K562 (cell line): ENCODE results near the gene TNFAIP3. TPM values are rescaled to one million over a fixed set of nuclear protein-coding genes. Genes with fewer than 3 reads are reported as not detected.

Experiments used
- ATAC-seq: fragments of 200-7000 bp; cut with Tn5 transposase; 3 replicates; pipeline ENCODE4 v1.9.1; 2020; ENCODE audit warnings: moderate library complexity
- BruUV-seq: library from RNA; stranded (reverse); fragments of 400-500 nt; replicated peaks from 2 replicates; lab custom pipeline; 2021; lab: Mats Ljungman, UMichigan
- CTCF ChIA-PET: fragments of 300-600 bp; formaldehyde crosslinking; extraction: SDS; loops from one replicate; lab custom pipeline; 2021; ENCODE audit warnings: low intra/inter-chr PET ratio; lab: Yijun Ruan, JAX
- POLR2A ChIA-PET: fragments of 300-600, 350-650 bp; sonication (Branson Sonifier 250); formaldehyde crosslinking; extraction: SDS; loops from one replicate; lab custom pipeline; 2021; ENCODE audit warnings: antibody characterized with exemption, inconsistent platforms; lab: Yijun Ruan, JAX
- DNase-seq, 4 experiments: peaks; one replicate each; pipeline versions ENCODE4 v3.0.0 to v3.0.0-alpha.2; 2011 to 2018; ENCODE audit warnings: low spot score in 3 of 4, mixed read lengths in 3 of 4; ENCODE audit errors: extremely low read depth in 1 of 4
- FAIRE-seq: peaks from 2 replicates; lab custom pipeline; 2011; peaks lifted over from hg19 to GRCh38; lab: Jason Lieb, UNC
- H2AFZ ChIP-seq: 2 replicates; pipeline ENCODE4 v1.6.0; 2011; ENCODE audit warnings: low read depth, low read length, control low read depth, inconsistent platforms
- H3K27ac ChIP-seq: fragments of 200-600 bp; 3 replicates; pipeline ENCODE4 v1.8.0; 2011; ENCODE audit warnings: low read depth, mild to moderate bottlenecking, control low read depth, inconsistent platforms, low read length, moderate library complexity, mixed read lengths; ENCODE audit errors: extremely low read depth
- H3K27me3 ChIP-seq, 2 experiments: fragments of 300-600 bp in 1 of 2; 2 replicates in 1 of 2; 3 replicates in 1 of 2; pipeline versions ENCODE4 v1.6.0 to v1.8.0; 2011; ENCODE audit warnings: inconsistent platforms in 2 of 2, low read length in 2 of 2, mild to moderate bottlenecking in 1 of 2, mixed read lengths in 1 of 2, moderate library complexity in 1 of 2; ENCODE audit not compliant: control insufficient read depth in 2 of 2, insufficient read depth in 2 of 2
- H3K36me3 ChIP-seq: fragments of 300-600 bp; 3 replicates; pipeline ENCODE4 v1.8.0; 2011; ENCODE audit warnings: mild to moderate bottlenecking, low read length, inconsistent platforms; ENCODE audit not compliant: control insufficient read depth, insufficient read depth
- H3K4me1 ChIP-seq, 2 experiments: fragments of 200-600 bp in 1 of 2; replicated peaks in 1 of 2; 2 replicates in 1 of 2; 3 replicates in 1 of 2; pipeline versions ENCODE4 v1.5.1 to v1.8.0; 2011; ENCODE audit warnings: inconsistent platforms in 2 of 2, low read length in 2 of 2, mild to moderate bottlenecking in 1 of 2, mixed read lengths in 1 of 2, moderate library complexity in 1 of 2; ENCODE audit not compliant: control insufficient read depth in 2 of 2, insufficient read depth in 2 of 2
- H3K4me2 ChIP-seq: 2 replicates; pipeline ENCODE4 v1.6.1; 2011; ENCODE audit warnings: low read length, control low read depth, inconsistent platforms, mixed read lengths; ENCODE audit not compliant: insufficient read depth
- H3K4me3 ChIP-seq: fragments of 200-600 bp; sonication (generic), shearing (Covaris generic); 2 replicates; pipeline ENCODE4 v1.5.1; 2016; ENCODE audit warnings: control low read depth, inconsistent platforms
- H3K79me2 ChIP-seq: fragments of 200-600 bp; 3 replicates; pipeline ENCODE4 v1.8.0; 2011; ENCODE audit warnings: low read length, inconsistent platforms; ENCODE audit not compliant: control insufficient read depth, insufficient read depth
- H3K9ac ChIP-seq, 2 experiments: 2 replicates each; pipeline versions ENCODE4 v1.6.0 to v1.6.1; 2011; ENCODE audit warnings: low read depth in 2 of 2, low read length in 2 of 2, control low read depth in 1 of 2, inconsistent platforms in 1 of 2, mild to moderate bottlenecking in 1 of 2, mixed read lengths in 1 of 2; ENCODE audit not compliant: insufficient read depth in 1 of 2
- H3K9me1 ChIP-seq: one replicate; pipeline ENCODE4 v1.6.0; 2011; ENCODE audit warnings: inconsistent platforms, mild to moderate bottlenecking, low read length, moderate library complexity; ENCODE audit not compliant: control insufficient read depth, insufficient read depth
- H3K9me3 ChIP-seq: replicated peaks from 2 replicates; pipeline ENCODE4 v1.5.1; 2011; ENCODE audit warnings: low read depth, low read length, inconsistent platforms; ENCODE audit not compliant: control insufficient read depth, insufficient read depth
- H4K20me1 ChIP-seq: replicated peaks from 2 replicates; pipeline ENCODE4 v1.6.1; 2011; ENCODE audit warnings: low read length, inconsistent platforms, mixed read lengths; ENCODE audit not compliant: control insufficient read depth, insufficient read depth
- EWSR1 ChIP-seq: fragments of 450-650 bp; IDR thresholded peaks from 2 replicates; pipeline ENCODE4 v1.6.1; 2018; ENCODE audit warnings: borderline replicate concordance, mild to moderate bottlenecking, low read depth, moderate library complexity; ENCODE audit not compliant: partially characterized antibody
- FOS ChIP-seq: IDR thresholded peaks from 3 replicates; pipeline ENCODE4 v1.6.1; 2011; ENCODE audit not compliant: insufficient read length; ENCODE audit errors: extremely low read depth
- FOXM1 ChIP-seq, 2 experiments: fragments of 450-650 bp in 1 of 2; sonication (generic) in 1 of 2; formaldehyde crosslinking in 1 of 2; IDR thresholded peaks; 2 replicates each; pipeline versions ENCODE4 v1.6.1 to v1.9.0; 2017 to 2022; ENCODE audit warnings: low read depth in 2 of 2, mild to moderate bottlenecking in 2 of 2, missing genetic modification reagents in 1 of 2, moderate library complexity in 1 of 2
- GTF2A2 ChIP-seq: IDR thresholded peaks from 2 replicates; pipeline ENCODE4 v1.6.1; 2016; ENCODE audit warnings: mild to moderate bottlenecking, missing genetic modification characterization, missing compliant biosample characterization
- HMGN3 ChIP-seq: IDR thresholded peaks from 2 replicates; pipeline ENCODE4 v1.6.1; 2011; ENCODE audit warnings: borderline replicate concordance, low read depth, mild to moderate bottlenecking, mixed read lengths, low read length; ENCODE audit not compliant: insufficient read length; ENCODE audit errors: extremely low read depth
- SRSF1 ChIP-seq: fragments of 200-400 bp; formaldehyde crosslinking; IDR thresholded peaks from 2 replicates; pipeline ENCODE4 v1.6.1; 2017; ENCODE audit warnings: mild to moderate bottlenecking, low read depth, low read length, moderate library complexity
- ZFP36 ChIP-seq: fragments of 150-350 bp; IDR thresholded peaks from 2 replicates; pipeline ENCODE4 v1.6.1; 2018; ENCODE audit warnings: low read length, low read depth; ENCODE audit not compliant: partially characterized antibody
- ZNF165 ChIP-seq: fragments of 250-450 bp; sonication (Bioruptor Pico); IDR thresholded peaks from 2 replicates; pipeline ENCODE4 v1.4.0; 2020; ENCODE audit warnings: borderline replicate concordance
- ZNF518B ChIP-seq: fragments of 250-450 bp; sonication (Bioruptor Pico); IDR thresholded peaks from 2 replicates; pipeline ENCODE4 v1.5.0; 2021; ENCODE audit warnings: mild to moderate bottlenecking, moderate library complexity
- ZNF75A ChIP-seq: fragments of 450-650 bp; formaldehyde crosslinking; IDR thresholded peaks from 2 replicates; pipeline ENCODE4 v1.4.0; 2020; ENCODE audit warnings: mild to moderate bottlenecking
- WGBS: fragments of 100-300 bp; shearing (Covaris generic); methylation state at CpG from one replicate; pipeline ENCODE4 v1.1.6; 2016; ENCODE audit warnings: low coverage, mixed read lengths; ENCODE audit not compliant: insufficient coverage; ENCODE audit errors: missing lambda C conversion rate; 5-methylcytosine and 5-hydroxymethylcytosine counted together
- in situ Hi-C: fragments of 300-500 bp; cut with MboI; formaldehyde crosslinking; loops from 4 replicates; pipeline ENCODE4 v1.15.0; 2018; ENCODE audit warnings: inconsistent platforms, mixed read lengths
- intact Hi-C: fragments of 100-400 bp; cut with micrococcal nuclease; formaldehyde crosslinking; loops from 2 replicates; pipeline ENCODE4 v1.14.2; 2022
- polyA plus RNA-seq, 8 experiments: library from polyadenylated mRNA; depleted of rRNA in 4 of 8; stranded (reverse) in 5 of 8; unstranded in 3 of 8; fragments of >200 nt; fragmentation: Nextera tagmentation in 2 of 8; fragmentation: Illumina TruSeq in 1 of 8; extraction: Ambion mirVana in 2 of 8; extraction: Trizol in 1 of 8; gene quantifications; 2 replicates each; pipeline versions ENCODE4 v1.2.1 to v1.2.3, GENCODE V29; 2011 to 2014; ENCODE audit warnings: inconsistent platforms in 1 of 8, missing spikeins in 1 of 8
- total RNA-seq, 7 experiments: library from RNA; depleted of rRNA in 6 of 7; stranded (reverse); fragments of >200 nt in 6 of 7; fragmentation: Illumina TruSeq in 2 of 7; extraction: Trizol in 2 of 7; gene quantifications; 2 replicates each; pipeline versions ENCODE4 v1.2.1 to v1.2.3, GENCODE V29; 2011 to 2021; ENCODE audit warnings: low replicate concordance in 1 of 7

Gene TNFAIP3
- total and polyA plus RNA-seq, 9 of the 15 experiments (the other 6 are each of a cell fraction or from before 2014, with no cell fraction given), result 0.79 to 17.0 (median 6.4) TPM

GRCh38 chr6:137896647-137897046, 29.6 kb downstream of the TNFAIP3 start:
- Histone ChIP-seq H4K20me1 (no peaks in the 10 kb centered on the region), H2AFZ (0 out of 2 replicates have a peak overlapping the region, but pooled peaks have one; percentile 21), H3K36me3 (no peaks in the 10 kb centered on the region), H3K4me1 (peaks cover 1 to 16% of the 10 kb centered on the region in 2 experiments; a peak in 4 of 5 replicates), H3K9ac (no peak overlapping the region), H3K9me1 (no peaks in the 10 kb centered on the region), H3K4me3 (no peak overlapping the region), H3K4me2 (no peak overlapping the region), H3K9me3 (no peaks in the 10 kb centered on the region), H3K27me3 (no peaks in the 10 kb centered on the region), H3K27ac (no peak overlapping the region), H3K79me2 (no peaks in the 10 kb centered on the region)
- POLR2A ChIA-PET, result no interaction called here
- in situ Hi-C loops (no loop called here), intact Hi-C loops (no loop called here)
- no peak for FAIRE-seq
- 68% methylated on average over 3 of the region's 3 CpGs for WGBS
- TF ChIP-seq FOXM1 (IDR thresholded peaks at IDR 0.05; ENCODE audit: low read depth) (no peak), FOXM1 (CRISPR knock-in tag; IDR thresholded peaks at IDR 0.05; ENCODE audit: low read depth) (no peak), EWSR1 (no peak), ZNF75A (CRISPR knock-in tag) (no peak), SRSF1 (no peak), GTF2A2 (tag) (no peak), FOS (no peak), HMGN3 (no peak), ZFP36 (no peak), ZNF165 (CRISPR knock-in tag) (no peak), ZNF518B (no peak)
- no peak for DNase-seq
- 0 out of 3 replicates have a peak, but pooled peaks have one; percentile 24 for ATAC-seq
- CTCF ChIA-PET, result no interaction called here
- BruUV-seq, result no TSS peak
